ENCODE data around the gene NCDN. TPM values are rescaled to one million over a fixed set of nuclear protein-coding genes. Genes with fewer than 3 reads are reported as not detected.
A peak's percentile ranks its signal among the peaks of the same experiment; 100 is the strongest.

NCDN gene
- total RNA-seq, 1 donor from 2014 or later, result 12.5 TPM

DNA sequence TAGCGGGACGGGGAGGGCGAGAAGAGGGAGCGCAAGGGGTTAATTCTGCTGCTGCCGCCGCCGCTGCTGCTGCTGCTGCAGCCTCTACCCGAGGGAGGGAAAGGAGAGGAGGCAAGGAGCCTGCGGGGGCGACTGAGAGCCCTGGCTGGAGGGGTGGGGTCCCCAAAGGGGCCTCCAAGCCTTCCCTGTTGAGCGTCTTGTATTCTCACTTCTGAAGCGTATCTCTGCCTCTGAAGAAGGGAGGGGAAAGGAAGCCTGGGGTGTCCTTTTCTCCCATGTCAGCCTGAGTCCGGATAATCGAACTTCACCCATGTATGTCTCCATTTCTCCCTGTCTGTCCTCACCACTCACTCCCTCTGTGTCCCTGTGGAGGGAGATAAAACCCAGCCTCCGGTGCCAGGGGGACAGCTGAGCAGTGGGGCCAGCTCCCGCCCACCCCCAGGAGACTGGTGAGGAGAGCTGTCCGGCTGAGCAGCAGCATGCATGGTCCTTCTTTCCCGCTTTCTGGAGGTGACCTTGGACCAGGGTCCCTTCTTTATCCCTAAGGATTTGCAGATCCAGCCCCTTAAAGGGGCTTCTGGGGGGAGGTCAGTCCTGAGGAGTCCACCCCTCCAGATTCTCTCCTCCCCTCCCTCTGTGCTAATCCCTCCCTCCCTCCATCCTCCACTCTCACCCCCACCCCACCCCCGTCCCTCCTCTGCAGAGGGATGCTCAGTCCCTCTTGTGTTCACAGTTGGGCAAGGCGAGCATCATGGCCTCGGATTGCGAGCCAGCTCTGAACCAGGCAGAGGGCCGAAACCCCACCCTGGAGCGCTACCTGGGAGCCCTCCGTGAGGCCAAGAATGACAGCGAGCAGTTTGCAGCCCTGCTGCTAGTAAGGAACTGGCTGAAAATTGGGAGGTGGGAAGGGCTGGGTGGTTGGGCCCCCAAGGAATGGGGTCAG, 1.0 kb downstream of the NCDN start:
- no peak for DNase-seq (ENCODE audit: low read depth)

DNA sequence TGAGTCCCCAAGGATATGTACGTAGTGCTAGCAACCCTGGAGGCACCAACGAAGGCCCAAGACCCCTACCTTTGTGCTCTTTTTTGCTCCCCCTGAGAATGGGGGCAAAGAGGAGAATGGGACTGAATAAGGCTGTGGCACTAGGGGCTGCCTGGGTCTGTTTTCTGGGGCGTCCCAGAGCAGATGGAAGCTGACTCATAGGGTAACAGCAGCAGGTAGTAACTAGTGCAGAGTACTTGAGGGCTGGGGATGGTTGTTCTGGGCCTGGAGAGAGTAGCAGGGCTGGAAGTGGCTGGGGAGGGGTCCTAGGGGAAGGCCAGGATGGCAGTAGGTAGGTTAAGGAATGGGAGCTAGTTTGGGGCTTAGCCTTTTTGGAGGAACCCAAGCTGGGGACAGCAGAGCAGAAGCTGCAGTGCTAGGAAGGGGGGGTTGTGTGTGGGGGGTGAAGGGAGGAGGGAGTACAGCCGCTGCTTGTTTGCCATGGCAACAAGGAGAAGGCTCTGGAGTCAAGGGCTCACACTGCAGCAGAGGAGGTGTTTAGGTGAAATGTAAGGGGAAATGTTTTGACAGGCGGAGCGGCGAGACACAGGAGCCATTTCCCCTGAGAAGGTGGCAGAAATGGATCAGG, 1.8 kb downstream of the NCDN start:
- DNase-seq (ENCODE audit: low read depth), result no peak
- TF ChIP-seq, protein P1, sequence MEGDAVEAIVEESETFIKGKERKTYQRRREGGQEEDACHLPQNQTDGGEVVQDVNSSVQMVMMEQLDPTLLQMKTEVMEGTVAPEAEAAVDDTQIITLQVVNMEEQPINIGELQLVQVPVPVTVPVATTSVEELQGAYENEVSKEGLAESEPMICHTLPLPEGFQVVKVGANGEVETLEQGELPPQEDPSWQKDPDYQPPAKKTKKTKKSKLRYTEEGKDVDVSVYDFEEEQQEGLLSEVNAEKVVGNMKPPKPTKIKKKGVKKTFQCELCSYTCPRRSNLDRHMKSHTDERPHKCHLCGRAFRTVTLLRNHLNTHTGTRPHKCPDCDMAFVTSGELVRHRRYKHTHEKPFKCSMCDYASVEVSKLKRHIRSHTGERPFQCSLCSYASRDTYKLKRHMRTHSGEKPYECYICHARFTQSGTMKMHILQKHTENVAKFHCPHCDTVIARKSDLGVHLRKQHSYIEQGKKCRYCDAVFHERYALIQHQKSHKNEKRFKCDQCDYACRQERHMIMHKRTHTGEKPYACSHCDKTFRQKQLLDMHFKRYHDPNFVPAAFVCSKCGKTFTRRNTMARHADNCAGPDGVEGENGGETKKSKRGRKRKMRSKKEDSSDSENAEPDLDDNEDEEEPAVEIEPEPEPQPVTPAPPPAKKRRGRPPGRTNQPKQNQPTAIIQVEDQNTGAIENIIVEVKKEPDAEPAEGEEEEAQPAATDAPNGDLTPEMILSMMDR (conservative IDR thresholded peaks at IDR 0.05; ENCODE audit: low read depth, low read length), result no peak
- no peak overlapping the region for H3K4me3 ChIP-seq (ENCODE audit: low read depth, low read length)

More for the DNA sequence above, 1.0 kb downstream of the NCDN start:
- TF ChIP-seq, protein P1 (conservative IDR thresholded peaks at IDR 0.05; ENCODE audit: low read depth, low read length), result peak; percentile 3
- H3K4me3 ChIP-seq (ENCODE audit: low read depth, low read length), result peak overlapping the region; percentile 84

DNA sequence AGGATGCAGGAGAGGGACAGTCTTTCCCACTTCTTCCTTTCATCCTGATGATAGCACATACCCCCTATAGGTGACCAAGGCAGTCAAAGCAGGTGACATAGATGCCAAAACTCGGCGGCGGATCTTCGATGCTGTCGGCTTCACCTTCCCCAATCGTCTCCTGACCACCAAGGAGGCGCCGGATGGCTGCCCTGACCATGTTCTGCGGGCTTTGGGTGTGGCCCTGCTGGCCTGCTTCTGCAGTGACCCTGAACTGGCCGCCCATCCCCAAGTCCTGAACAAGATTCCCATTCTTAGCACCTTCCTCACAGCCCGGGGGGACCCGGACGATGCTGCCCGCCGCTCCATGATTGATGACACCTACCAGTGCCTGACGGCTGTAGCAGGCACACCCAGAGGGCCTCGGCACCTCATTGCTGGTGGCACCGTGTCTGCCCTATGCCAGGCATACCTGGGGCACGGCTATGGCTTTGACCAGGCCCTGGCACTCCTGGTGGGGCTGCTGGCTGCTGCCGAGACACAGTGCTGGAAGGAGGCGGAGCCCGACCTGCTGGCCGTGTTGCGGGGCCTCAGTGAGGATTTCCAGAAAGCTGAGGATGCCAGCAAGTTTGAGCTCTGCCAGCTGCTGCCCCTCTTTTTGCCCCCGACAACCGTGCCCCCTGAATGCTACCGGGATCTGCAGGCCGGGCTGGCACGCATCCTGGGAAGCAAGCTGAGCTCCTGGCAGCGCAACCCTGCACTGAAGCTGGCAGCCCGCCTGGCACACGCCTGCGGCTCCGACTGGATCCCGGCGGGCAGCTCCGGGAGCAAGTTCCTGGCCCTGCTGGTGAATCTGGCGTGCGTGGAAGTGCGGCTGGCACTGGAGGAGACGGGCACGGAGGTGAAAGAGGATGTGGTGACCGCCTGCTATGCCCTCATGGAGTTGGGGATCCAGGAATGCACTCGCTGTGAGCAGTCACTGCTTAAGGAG, 2.9 kb downstream of the NCDN start:
- DNase-seq (ENCODE audit: low read depth), result no peak
- no peak overlapping the region for H3K4me3 ChIP-seq (ENCODE audit: low read depth, low read length)
- TF ChIP-seq, protein P1 (conservative IDR thresholded peaks at IDR 0.05; ENCODE audit: low read depth, low read length), result no peak

DNA sequence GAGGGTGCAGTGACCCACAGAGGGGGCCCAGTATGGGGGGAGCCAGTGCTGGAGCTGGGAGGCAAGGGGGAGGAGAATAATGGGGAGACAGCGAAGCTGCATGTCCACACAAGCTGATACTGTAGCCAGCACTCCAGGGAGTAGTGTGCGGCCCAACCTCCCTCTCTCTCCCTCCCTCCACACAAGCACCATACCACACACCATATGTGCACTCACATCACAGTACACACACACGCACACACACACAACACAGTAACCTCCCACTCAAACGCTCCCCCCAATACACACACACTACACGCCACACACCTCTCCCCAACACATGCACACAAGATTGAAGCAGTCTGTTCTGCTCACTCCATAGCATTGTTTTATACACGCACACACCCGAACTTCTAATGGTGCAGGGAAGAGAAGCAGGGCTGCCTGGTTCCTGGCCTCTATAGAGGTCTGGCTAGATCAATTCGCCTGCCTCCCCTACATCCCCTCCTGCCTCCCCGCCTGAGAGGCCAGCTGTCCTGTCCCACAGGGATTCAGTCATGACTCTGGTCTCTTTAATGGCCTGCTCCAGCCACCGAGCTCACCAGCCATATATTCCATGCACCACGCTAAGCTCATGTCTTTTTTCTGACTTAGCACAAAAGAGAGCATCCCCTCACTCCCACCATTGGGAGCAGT, 3.8 kb downstream of the NCDN start:
- no peak for DNase-seq (ENCODE audit: low read depth)
- TF ChIP-seq, protein P1 (conservative IDR thresholded peaks at IDR 0.05; ENCODE audit: low read depth, low read length), result no peak
- H3K4me3 ChIP-seq (ENCODE audit: low read depth, low read length), result no peak overlapping the region

DNA sequence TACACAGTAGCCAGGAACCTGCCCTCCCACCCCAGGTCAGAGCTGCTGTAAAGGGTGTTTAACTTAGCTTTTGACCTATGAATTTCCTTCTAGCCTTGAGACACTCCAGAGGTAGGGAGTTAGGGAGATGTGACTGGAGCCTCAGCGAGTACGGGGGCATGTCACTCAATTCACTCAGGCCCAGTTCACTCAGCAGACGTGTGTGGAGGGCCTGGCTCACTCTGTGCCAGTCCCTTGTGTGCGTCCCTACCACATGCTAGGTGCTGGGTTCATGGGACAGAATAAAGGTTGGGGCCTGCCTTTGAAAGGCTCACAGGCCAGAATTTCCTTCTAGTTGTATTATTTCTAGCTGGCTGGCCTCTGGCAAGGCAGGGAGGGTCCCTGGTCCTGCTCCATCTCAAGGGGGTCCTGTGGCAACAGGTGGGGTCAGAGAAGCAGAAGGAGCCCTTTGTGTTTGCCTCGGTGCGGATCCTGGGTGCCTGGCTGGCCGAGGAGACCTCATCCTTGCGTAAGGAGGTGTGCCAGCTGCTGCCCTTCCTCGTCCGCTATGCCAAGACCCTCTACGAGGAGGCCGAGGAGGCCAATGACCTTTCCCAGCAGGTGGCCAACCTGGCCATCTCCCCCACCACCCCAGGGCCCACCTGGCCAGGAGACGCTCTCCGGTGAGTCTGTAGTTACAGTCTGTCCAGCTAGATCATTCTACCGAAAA, 4.5 kb downstream of the NCDN start:
- no peak for DNase-seq (ENCODE audit: low read depth)
- no peak overlapping the region for H3K4me3 ChIP-seq (ENCODE audit: low read depth, low read length)
- TF ChIP-seq, protein P1 (conservative IDR thresholded peaks at IDR 0.05; ENCODE audit: low read depth, low read length), result no peak
